Esophagus (tissue), 2 donors: ENCODE measurements around the gene DDX41. TPM values are rescaled to one million over a fixed set of nuclear protein-coding genes. Genes with fewer than 3 reads are reported as not detected.

ENCODE experiments used
- H3K27ac ChIP-seq, 2 donors: one replicate each; pipeline ENCODE4 v1.5.1; 2013; ENCODE audit warnings: low read depth in 2 of 2, mild to moderate bottlenecking in 2 of 2, inconsistent platforms in 1 of 2, low read length in 1 of 2, moderate library complexity in 1 of 2
- H3K27me3 ChIP-seq, 2 donors: one replicate each; pipeline ENCODE4 v1.6.1; 2013; ENCODE audit warnings: low read length in 2 of 2, control low read depth in 1 of 2, mild to moderate bottlenecking in 1 of 2; ENCODE audit not compliant: insufficient read depth in 2 of 2, control insufficient read depth in 1 of 2
- H3K36me3 ChIP-seq, 2 donors: one replicate each; pipeline ENCODE4 v1.6.1; 2013; ENCODE audit warnings: low read length in 1 of 2; ENCODE audit not compliant: control insufficient read depth in 2 of 2, insufficient read depth in 2 of 2
- H3K4me1 ChIP-seq, 2 donors: one replicate each; pipeline ENCODE4 v1.6.1; 2013; ENCODE audit warnings: low read length in 1 of 2; ENCODE audit not compliant: control insufficient read depth in 2 of 2, insufficient read depth in 2 of 2
- H3K4me3 ChIP-seq, 2 donors: one replicate each; pipeline ENCODE4 v1.5.1; 2013; ENCODE audit warnings: low read length in 2 of 2, mild to moderate bottlenecking in 2 of 2, low read depth in 1 of 2, moderate library complexity in 1 of 2
- H3K9me3 ChIP-seq, 2 donors: one replicate each; pipeline ENCODE4 v1.6.1; 2013; ENCODE audit warnings: mild to moderate bottlenecking in 2 of 2, low read depth in 1 of 2, low read length in 1 of 2, moderate library complexity in 1 of 2; ENCODE audit not compliant: control insufficient read depth in 2 of 2, insufficient read depth in 1 of 2
- WGBS, 2 donors: extraction: QIAGEN DNeasy Blood & Tissue Kit; methylation state at CpG; one replicate each; pipeline ENCODE4 v1.1.7; 2013; 5-methylcytosine and 5-hydroxymethylcytosine counted together
- polyA plus RNA-seq, 2 donors: library from polyadenylated mRNA; stranded (reverse); fragments of 200-250 nt; gene quantifications; one replicate each; pipeline ENCODE4 v1.2.3, GENCODE V29; 2013
- donor health status: healthy with polysubstance abuse.
- donor health status: Bipolar disorder and iron deficiency.

The DDX41 gene
- polyA plus RNA-seq, 2 donors = 57.0 to 73.8 TPM

- Histone ChIP-seq H3K9me3 (no peaks in the 10 kb centered on the region), H3K4me1 (peaks cover 0 to 8% of the 10 kb centered on the region in 2 donors), H3K27me3 (no peaks in the 10 kb centered on the region), H3K36me3 (peaks cover 19 to 67% of the 10 kb centered on the region in 2 donors), H3K4me3 (no peak overlapping the region), H3K27ac (peak overlapping the region in 1 of 2 donors; percentile 84)
- 74 to 76% methylated on average over 12 of the region's 12 CpGs for WGBS, 2 donors
Observed at GRCh38 chr5:177529247-177530203, 12.8 kb upstream of the DDX41 start.

- no peak overlapping the region for H3K27ac ChIP-seq
- WGBS, 2 donors = 83 to 86% methylated on average over 10 of the region's 10 CpGs
- H3K4me1 ChIP-seq = peaks cover 0 to 8% of the 10 kb centered on the region in 2 donors
- no peaks in the 10 kb centered on the region for H3K9me3 ChIP-seq
- no peaks in the 10 kb centered on the region for H3K27me3 ChIP-seq
- H3K36me3 ChIP-seq = peaks cover 19 to 76% of the 10 kb centered on the region in 2 donors
- no peak overlapping the region for H3K4me3 ChIP-seq
Observed at GRCh38 chr5:177528631-177529030, 11.9 kb upstream of the DDX41 start.

DNA sequence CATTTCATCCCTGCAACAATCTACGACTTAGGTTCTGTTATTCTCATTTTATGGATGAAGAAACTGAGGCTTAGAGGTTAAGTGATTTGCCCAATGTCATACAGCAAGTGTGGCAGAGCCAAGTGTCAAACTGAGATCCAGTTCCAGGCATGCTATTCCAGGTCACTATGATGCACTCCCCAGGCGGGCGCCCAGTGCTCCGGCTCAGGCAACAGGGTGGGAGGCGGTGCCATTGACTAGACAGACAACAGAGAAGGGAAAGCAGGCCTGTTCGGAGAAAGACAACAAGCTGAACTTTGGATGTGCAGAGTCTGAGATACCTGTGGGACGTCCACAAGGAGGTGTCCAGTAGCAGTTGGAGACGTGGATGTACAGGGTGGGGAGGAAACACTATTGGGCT, 10.8 kb upstream of the DDX41 start:
- Histone ChIP-seq H3K36me3 (peaks cover 19 to 76% of the 10 kb centered on the region in 2 donors), H3K4me1 (peaks cover 0 to 8% of the 10 kb centered on the region in 2 donors), H3K9me3 (no peaks in the 10 kb centered on the region), H3K4me3 (no peak overlapping the region), H3K27me3 (no peaks in the 10 kb centered on the region), H3K27ac (no peak overlapping the region)
- WGBS, 2 donors = 93 to 96% methylated on average over 8 of the region's 8 CpGs

GRCh38 chr5:177526791-177527190, 10.0 kb upstream of the DDX41 start:
- no peak overlapping the region for H3K27ac ChIP-seq
- WGBS, 2 donors = 89% methylated on average over 6 of the region's 6 CpGs
- no peak overlapping the region for H3K4me3 ChIP-seq
- H3K4me1 ChIP-seq = peaks cover 0 to 8% of the 10 kb centered on the region in 2 donors
- H3K27me3 ChIP-seq = no peaks in the 10 kb centered on the region
- H3K9me3 ChIP-seq = no peaks in the 10 kb centered on the region
- peaks cover 22 to 69% of the 10 kb centered on the region in 2 donors for H3K36me3 ChIP-seq

DNA sequence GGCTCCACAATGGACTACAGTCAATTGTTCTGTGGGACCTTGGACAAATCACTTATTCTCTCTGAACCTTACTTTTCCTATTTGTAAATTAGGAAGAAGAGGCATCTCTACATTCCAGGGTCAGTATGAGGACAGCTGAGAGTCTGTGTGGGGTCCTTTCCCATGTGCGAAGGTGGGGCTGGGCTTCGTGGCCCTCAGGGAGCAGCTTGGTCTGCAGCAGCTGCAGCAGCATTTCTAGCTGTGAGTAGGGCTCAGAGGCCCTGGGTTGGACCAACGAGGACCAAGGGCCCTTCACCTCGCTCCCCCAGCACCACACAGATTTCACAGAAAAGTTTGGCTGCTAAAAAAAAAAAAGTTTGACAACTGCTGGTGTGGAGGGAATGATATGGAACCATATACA, 9.4 kb upstream of the DDX41 start:
- Histone ChIP-seq H3K9me3 (no peaks in the 10 kb centered on the region), H3K27me3 (no peaks in the 10 kb centered on the region), H3K36me3 (peaks cover 25 to 71% of the 10 kb centered on the region in 2 donors), H3K4me1 (peaks cover 3 to 5% of the 10 kb centered on the region in 2 donors), H3K4me3 (no peak overlapping the region), H3K27ac (no peak overlapping the region)
- WGBS, 2 donors = 92% methylated on average over 4 of the region's 4 CpGs

- 67 to 85% methylated on average over 10 of the region's 10 CpGs for WGBS, 2 donors
- Histone ChIP-seq H3K36me3 (peaks cover 23 to 71% of the 10 kb centered on the region in 2 donors), H3K27ac (peak overlapping the region in 1 of 2 donors; percentile 16)
Observed at GRCh38 chr5:177524941-177525655, 8.3 kb upstream of the DDX41 start.

DNA sequence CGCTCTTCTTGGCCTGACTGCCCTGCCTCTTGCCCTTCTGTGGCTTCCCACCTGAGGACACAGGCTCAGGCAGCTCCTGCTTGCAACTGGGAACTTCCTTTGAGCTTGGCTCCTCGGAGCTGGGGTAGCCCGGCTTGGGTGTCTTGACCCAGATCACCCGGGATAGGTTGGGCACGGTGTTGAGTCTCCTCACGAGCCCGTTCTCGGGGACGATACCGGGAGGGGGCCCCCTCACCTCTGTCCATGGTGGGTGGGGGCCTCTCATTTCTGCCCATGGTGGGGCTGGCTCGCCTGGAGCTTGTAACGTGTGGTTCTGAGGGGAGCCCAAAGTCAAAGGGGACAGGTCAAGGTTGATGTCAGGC, 7.8 kb upstream of the DDX41 start:
- WGBS, 2 donors = 91 to 92% methylated on average over 12 of the region's 12 CpGs
- Histone ChIP-seq H3K36me3 (peaks cover 28 to 65% of the 10 kb centered on the region in 2 donors), H3K4me3 (no peak overlapping the region), H3K27me3 (no peaks in the 10 kb centered on the region), H3K27ac (peak overlapping the region in 1 of 2 donors; percentile 16), H3K9me3 (no peaks in the 10 kb centered on the region), H3K4me1 (peaks cover under 1 to 3% of the 10 kb centered on the region in 2 donors)

More at GRCh38 chr5:177524941-177525655, 8.3 kb upstream of the DDX41 start:
- Histone ChIP-seq H3K4me3 (no peak overlapping the region), H3K4me1 (peaks cover 2 to 3% of the 10 kb centered on the region in 2 donors), H3K27me3 (no peaks in the 10 kb centered on the region), H3K9me3 (no peaks in the 10 kb centered on the region)

DNA sequence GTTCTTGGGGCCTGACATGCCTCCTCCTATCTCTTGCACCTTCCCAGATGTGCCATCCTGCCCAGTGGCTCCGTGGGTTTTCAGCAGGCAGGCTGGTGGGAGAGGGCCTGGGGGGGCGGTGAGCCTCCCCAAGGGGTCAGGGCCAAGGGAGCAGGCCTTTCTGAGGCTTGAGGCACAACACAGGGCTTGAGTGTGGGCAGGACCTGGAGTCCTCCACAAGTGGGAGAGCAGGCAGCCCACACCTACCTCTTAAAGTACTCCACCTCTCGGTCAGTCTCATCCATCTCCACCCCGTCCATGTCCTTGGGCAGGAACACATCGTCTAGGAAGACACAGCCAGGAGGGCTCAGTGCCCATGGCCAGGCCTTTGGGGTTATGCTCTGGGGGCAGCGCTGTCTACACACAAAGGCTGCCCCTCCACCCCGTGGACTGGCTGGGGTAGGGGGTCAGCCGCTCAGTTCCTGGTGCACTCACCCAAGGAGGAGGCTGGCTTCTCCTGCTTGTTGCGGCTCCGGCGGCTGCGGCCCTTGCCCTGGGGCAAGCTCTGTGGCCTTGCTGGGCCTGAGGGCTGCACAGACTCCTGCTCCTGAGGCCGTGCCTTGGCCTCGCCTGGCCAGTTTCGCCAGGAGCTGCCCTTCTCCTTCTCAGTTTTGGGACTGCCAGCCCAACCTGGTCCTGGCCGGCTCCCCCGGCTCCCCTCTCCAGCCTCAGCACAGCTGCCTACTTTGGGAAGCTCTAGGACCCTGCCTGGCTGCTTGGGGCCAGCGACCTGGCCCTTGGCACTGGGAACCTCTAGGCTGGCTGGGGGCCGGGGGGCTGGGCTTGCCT, 7.2 kb upstream of the DDX41 start:
- peaks cover 29 to 63% of the 10 kb centered on the region in 2 donors for H3K36me3 ChIP-seq
- no peaks in the 10 kb centered on the region for H3K9me3 ChIP-seq
- peaks cover 0 to 3% of the 10 kb centered on the region in 2 donors for H3K4me1 ChIP-seq
- WGBS, 2 donors = 95 to 96% methylated on average over 19 of the region's 19 CpGs
- H3K4me3 ChIP-seq = no peak overlapping the region
- H3K27me3 ChIP-seq = no peaks in the 10 kb centered on the region
- no peak overlapping the region for H3K27ac ChIP-seq

GRCh38 chr5:177520916-177521513, 4.3 kb upstream of the DDX41 start:
- 63 to 86% methylated on average over 2 of the region's 2 CpGs for WGBS, 2 donors
- no peaks in the 10 kb centered on the region for H3K9me3 ChIP-seq
- H3K4me3 ChIP-seq = no peak overlapping the region
- H3K27ac ChIP-seq = no peak overlapping the region
- H3K36me3 ChIP-seq = peaks cover 24 to 39% of the 10 kb centered on the region in 2 donors
- H3K4me1 ChIP-seq = peaks cover 3% of the 10 kb centered on the region in 2 donors
- H3K27me3 ChIP-seq = no peaks in the 10 kb centered on the region
